OCI-LY3 (cell line): ENCODE results near the gene RC3H2.

Experiments
- CTCF ChIP-seq: fragments of 200-600, 300-600 bp; sonication (generic); IDR thresholded peaks from 2 replicates; pipeline ENCODE4 v1.5.1; 2014; ENCODE audit warnings: antibody characterized with exemption, low read length, low read depth
- EZH2phosphoT487 ChIP-seq: fragments of 200-600 bp; shearing (Covaris generic); IDR thresholded peaks from 2 replicates; pipeline ENCODE4 v1.6.1; 2018; ENCODE audit warnings: antibody characterized with exemption, mixed run types, low read depth

- TF ChIP-seq CTCF (no peak), EZH2phosphoT487 (no peak)
Measured at GRCh38 chr9:122930541-122931225, 25.5 kb upstream of the RC3H2 start.
